GM10248 (cell line): ENCODE results near the gene JCHAIN.

Experiments
- CTCF ChIA-PET: fragments of 300-600 bp; sonication (Branson Sonifier 250); formaldehyde crosslinking; extraction: SDS; loops from one replicate; lab custom pipeline; 2021; ENCODE audit warnings: antibody characterized with exemption; lab: Yijun Ruan, JAX
- POLR2A ChIA-PET: fragments of 350-650 bp; sonication (Branson Sonifier 250); formaldehyde crosslinking; extraction: SDS; loops from one replicate; lab custom pipeline; 2020; ENCODE audit warnings: antibody characterized with exemption; lab: Yijun Ruan, JAX
- DNase-seq: peaks from one replicate; pipeline ENCODE4 v3.0.0; 2012; ENCODE audit errors: extremely low spot score
- CTCF ChIP-seq: IDR thresholded peaks from 2 replicates; pipeline ENCODE4 v1.5.1; 2012; ENCODE audit warnings: mild to moderate bottlenecking, low read depth; ENCODE audit errors: extremely low read depth, missing control alignments, control extremely low read depth

JCHAIN gene

GRCh38 chr4:70619778-70620177 lies 46.5 kb downstream of the JCHAIN start:
- no peak for DNase-seq
- TF ChIP-seq CTCF, result no peak
- ChIA-PET CTCF (no interaction called here), POLR2A (no interaction called here)

- TF ChIP-seq CTCF, result no peak
- ChIA-PET CTCF (no interaction called here), POLR2A (no interaction called here)
- DNase-seq, result no peak
Measured at GRCh38 chr4:70619288-70619687, 47.0 kb downstream of the JCHAIN start.

- ChIA-PET POLR2A (no interaction called here), CTCF (interaction anchor here (0.8 to 3.2 kb wide), 8 partner anchors 12 to 730 kb away, joined by 3 to 20 read pairs (median 4); partner anchors contain the start of gene ENAM)
- no peak for DNase-seq
- TF ChIP-seq CTCF, result no peak
Measured at GRCh38 chr4:70614184-70614555, 52.1 kb downstream of the JCHAIN start.

- TF ChIP-seq CTCF, result no peak
- ChIA-PET POLR2A (no interaction called here), CTCF (interaction anchor here (0.7 to 3.2 kb wide), 8 partner anchors 11 to 731 kb away, joined by 3 to 20 read pairs (median 4); partner anchors contain the start of gene ENAM)
- DNase-seq, result no peak
Measured at GRCh38 chr4:70613306-70614183, 52.8 kb downstream of the JCHAIN start.

- no peak for DNase-seq
- TF ChIP-seq CTCF, result no peak
- ChIA-PET POLR2A (no interaction called here), CTCF (no interaction called here)
Measured at GRCh38 chr4:70608324-70608723, 58.0 kb downstream of the JCHAIN start.

GRCh38 chr4:70607334-70607853 lies 58.9 kb downstream of the JCHAIN start:
- ChIA-PET CTCF (interaction anchor here (0.9 to 2.2 kb wide), 5 partner anchors 9 to 1107 kb away, joined by 3 to 13 read pairs (median 3); no protein-coding TSS in a partner anchor), POLR2A (no interaction called here)
- DNase-seq, result no peak
- no peak for TF ChIP-seq CTCF
